ENCODE results near the gene PHC1. TPM values are rescaled to one million over a fixed set of nuclear protein-coding genes. Genes with fewer than 3 reads are reported as not detected.
"Not testable (repeated sequence)": the region's sequence is repeated elsewhere in the genome, so short reads cannot be mapped to it uniquely, and the experiment has no call there.

The PHC1 gene
- total RNA-seq, 1 experiment from 2014 or later: 25.1 TPM

DNA sequence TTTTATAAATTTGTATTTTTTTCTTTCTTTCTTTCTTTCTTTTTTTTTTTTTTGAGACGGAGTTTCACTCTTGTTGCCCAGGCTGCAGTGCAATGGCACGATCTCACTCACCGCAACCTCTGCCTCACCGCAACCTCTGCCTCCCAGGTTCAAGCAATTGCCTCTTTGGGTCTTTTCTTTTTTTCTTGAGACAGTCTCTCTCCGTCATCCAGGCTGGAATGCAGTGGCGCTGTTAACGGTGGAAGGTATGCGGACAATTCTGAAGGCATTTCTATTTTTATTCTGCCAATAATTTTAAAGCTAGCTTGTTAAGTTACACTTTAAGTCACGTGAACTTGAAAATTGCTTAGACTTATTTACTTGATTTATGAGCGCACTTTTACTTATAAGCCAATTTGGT lies 8.8 kb upstream of the PHC1 start:
- DNase-seq (ENCODE audit: low read depth, low spot score): no peak
- in situ Hi-C loops (cut with HindIII; ENCODE audit: low pct_unique_long_range_greater_than_20kb, low sequenced_read_pairs): no loop called here

DNA sequence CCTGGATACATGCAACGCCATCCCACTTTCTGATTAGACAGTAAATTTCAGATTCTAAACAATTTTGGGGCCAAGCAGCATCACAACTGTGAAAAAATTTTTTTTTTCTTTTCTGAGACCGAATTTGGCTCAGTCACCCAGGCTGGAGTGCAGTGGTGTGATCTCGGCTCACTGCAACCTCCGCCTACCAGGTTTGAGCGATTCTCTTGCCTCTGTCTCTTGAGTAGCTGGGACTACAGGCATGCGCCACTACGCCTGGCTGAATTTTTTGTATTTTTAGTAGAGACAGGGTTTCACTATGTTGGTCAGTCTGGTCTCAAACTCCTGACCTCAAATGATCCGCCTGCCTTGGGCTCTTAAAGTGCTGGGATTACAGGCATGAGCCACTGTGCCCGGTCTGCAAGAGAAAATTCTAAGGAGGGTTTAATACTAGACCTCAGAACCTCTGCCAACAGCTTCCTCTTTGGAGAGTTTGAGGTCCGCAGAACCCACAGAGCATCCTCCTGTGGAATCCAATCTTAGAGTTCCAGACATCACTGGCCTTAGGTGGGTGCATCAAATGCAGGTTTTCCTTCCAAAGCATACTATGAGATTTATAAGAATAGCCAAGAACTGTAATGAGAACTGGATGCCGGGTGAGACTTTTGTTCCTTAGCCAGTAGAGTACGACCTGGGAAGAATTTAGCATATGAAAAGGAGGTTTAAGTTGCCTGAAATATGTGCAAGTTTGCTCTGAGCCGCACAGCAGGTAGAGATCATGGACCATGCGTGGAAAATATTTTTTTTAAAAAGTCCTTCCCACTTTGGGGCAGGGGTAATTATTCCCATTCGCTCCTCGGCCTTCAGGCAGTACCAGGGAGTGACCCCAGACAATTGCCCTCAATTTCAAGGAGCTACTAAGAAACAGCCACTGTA lies 7.8 kb upstream of the PHC1 start:
- DNase-seq (ENCODE audit: low read depth, low spot score): no peak
- in situ Hi-C loops (cut with HindIII; ENCODE audit: low pct_unique_long_range_greater_than_20kb, low sequenced_read_pairs): no loop called here

DNA sequence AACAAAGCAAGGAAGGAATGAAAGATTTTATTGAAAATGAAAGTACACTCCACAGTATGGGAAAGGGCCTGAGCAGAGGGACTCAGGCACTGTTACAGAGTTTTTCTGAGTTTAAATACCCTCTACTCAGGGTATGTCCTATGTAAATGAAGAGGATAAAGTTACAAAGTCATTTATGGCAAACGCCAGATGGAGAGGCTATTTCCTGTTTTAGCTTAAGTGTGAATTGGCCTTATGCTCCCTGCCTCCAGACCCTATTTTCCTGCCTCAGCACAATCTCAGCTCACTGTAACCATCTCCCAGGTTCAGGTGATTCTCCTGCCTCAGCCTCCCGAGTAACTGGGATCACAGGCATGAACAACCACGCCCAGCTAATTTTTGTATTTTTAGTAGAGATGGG lies 6.8 kb upstream of the PHC1 start:
- no peak for DNase-seq (ENCODE audit: low read depth, low spot score)
- in situ Hi-C loops (cut with HindIII; ENCODE audit: low pct_unique_long_range_greater_than_20kb, low sequenced_read_pairs): no loop called here

DNA sequence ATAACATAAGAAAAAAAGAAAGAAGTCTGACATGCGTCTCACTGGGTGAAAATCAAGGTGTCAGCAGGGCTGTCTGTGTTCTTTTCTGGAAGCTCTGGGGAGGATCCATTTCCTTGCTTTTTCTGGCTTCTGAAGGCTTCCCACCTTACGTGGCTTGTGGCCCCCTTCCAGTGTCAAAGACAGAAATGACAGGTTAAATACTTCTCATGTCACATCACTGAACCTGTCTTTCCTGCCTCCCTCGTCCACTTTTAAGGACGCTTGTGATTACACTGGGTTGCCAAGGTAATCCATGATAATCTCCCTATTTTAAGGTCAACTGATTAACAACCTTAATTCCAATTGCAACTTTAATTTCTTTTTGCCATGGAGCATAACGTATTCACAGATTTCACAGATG lies 4.6 kb upstream of the PHC1 start:
- in situ Hi-C loops (cut with HindIII; ENCODE audit: low pct_unique_long_range_greater_than_20kb, low sequenced_read_pairs): no loop called here
- DNase-seq (ENCODE audit: low read depth, low spot score): no peak

DNA sequence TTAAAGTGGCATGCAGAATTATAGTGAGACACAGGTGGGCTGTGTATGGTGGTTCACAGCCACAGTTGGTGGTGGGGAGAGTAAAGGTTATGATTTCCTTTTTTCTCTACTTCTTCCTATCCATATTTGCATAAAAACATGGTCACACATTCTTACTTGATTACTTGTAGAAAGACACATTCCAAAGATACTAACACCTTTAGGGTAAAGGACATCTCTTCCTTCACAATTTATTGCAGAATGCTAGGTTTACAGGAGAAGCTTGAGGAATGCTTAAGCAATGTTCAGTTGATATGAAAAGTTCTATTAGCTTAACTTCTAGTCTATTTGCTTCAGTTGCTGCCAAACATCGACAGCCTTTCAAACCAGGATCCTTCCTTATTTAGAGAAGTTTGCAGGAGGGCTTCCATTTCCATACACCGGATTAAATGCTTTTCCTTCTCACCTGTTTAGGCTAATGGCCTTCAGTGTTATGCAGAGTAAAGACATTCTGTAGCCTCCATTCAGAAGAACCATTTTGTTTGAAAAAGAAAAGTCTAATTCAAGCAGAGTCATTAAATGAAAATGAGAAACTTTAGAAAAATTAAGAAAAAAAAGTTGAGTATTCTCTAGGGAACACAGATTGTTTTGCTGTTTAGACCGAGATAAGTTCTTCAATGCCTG lies 2.6 kb upstream of the PHC1 start:
- in situ Hi-C loops (cut with HindIII; ENCODE audit: low pct_unique_long_range_greater_than_20kb, low sequenced_read_pairs): no loop called here
- DNase-seq (ENCODE audit: low read depth, low spot score): no peak

DNA sequence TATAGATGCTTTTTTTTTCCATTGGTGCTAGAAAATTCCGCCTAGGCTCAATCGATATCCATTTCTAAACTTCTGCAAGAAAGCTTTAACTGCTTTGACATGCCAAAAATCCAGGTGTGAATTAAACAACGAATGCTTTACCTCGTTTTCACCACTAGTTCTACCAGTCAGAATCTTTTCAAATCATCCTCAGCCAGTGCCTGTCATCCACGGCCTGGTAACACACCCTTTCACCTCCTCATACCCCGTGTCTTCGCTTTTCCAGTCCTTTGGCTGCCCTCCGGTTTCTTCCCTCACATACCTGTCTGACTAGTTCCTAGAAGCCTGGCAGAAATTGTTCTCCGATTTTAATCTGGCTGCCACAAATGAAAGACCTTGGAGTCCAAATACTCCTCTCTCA lies 1.4 kb upstream of the PHC1 start:
- peak; percentile 26 for DNase-seq (ENCODE audit: low read depth, low spot score)
- in situ Hi-C loops (cut with HindIII; ENCODE audit: low pct_unique_long_range_greater_than_20kb, low sequenced_read_pairs): no loop called here

DNA sequence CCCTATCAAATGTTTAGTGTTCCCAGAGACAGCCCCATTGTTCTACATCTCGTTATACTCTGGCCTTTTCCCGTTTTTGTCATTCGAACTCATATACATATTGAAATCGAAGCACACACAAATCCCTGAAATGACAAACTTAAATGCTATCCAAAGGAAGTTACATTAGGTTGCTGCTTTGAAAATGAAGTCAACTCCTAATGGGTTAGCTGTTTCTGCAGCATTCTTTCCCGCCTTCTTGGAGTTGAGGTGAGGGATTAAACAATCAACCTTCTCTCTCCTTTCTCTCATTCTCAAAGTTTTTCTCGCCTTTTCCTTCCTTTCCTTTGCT lies 642 bp upstream of the PHC1 start:
- no peak for DNase-seq (ENCODE audit: low read depth, low spot score)

DNA sequence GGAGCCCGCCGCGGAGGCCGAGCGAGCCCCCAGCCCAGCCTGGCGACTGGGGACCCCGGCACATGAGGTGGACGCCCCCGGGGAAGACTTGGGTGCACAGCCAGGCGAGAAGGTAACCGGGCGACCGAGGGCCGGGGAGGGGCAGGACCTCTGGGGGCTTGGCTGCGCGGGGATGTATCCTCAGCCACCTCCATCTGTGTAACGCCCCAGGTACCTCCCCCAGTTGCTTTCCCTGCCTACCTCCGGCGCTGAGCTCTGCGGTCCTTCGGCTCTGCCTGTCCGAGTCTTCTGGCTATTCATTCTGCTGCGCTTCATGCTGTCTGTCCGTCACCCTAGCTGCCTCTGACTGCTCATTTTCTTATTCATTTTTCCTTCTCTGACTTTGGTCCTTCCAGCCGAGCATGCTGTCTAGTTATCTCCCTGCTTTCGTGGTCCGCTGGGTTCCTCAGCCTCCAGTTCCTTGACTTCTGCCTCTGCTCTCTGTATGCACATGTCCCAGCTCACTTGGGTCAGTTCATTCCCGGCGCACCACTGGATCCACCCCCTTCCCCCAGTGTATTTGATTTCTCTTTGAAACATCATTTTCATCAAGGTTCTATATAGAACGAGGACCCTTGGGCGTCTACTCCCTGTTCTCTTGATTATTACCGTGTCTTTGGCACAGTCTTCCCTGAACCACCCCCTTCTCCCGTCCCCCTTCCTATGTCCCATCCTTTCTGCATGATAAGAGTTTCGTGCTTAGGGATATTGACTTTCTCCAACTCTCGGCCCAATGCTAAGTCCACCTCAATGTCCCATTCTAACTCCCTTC lies 612 bp downstream of the PHC1 start:
- in situ Hi-C loops (cut with HindIII; ENCODE audit: low pct_unique_long_range_greater_than_20kb, low sequenced_read_pairs): no loop called here
- DNase-seq (ENCODE audit: low read depth, low spot score): peak; percentile 72

More for the DNA sequence above, 642 bp upstream of the PHC1 start:
- in situ Hi-C loops (cut with HindIII; ENCODE audit: low pct_unique_long_range_greater_than_20kb, low sequenced_read_pairs): no loop called here

DNA sequence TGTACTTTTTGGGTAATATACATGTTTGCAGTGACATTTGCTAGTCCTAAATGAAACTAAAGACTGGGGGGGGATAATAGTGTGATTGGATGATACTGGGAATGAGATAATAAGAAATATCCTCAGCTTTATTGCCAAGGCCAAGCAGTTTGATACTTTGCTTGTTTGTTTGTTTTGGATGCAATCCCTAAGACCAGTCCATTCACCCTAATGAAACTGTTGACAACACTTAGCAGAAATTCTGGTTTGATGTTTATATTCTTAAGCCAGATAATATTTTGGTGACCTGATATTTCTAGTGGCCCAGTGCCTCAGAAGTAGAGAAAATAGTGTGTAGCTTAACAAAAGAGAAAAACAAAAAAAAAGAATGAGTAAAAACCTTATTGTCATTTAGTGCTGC lies 1.8 kb downstream of the PHC1 start:
- no peak for DNase-seq (ENCODE audit: low read depth, low spot score)
- in situ Hi-C loops (cut with HindIII; ENCODE audit: low pct_unique_long_range_greater_than_20kb, low sequenced_read_pairs): no loop called here

DNA sequence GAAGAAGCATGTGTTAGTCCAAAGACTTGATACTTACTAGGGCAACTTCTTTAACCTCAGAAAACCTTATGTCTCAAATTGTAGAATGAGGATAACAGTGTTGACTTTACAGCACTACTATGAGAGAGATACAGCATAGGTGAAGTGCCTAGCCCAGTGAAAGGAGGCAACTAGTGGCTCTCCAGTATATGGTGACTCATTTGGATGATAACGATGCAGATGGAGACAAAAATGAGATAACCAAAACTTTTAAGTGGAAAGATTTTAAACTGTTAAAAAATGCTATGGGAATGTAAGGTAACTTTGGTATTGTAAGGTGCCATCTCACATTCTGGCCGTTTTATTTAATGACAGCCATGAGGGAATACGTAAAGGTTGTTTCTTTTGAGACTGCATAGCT lies 2.7 kb downstream of the PHC1 start:
- DNase-seq (ENCODE audit: low read depth, low spot score): no peak
- in situ Hi-C loops (cut with HindIII; ENCODE audit: low pct_unique_long_range_greater_than_20kb, low sequenced_read_pairs): no loop called here

DNA sequence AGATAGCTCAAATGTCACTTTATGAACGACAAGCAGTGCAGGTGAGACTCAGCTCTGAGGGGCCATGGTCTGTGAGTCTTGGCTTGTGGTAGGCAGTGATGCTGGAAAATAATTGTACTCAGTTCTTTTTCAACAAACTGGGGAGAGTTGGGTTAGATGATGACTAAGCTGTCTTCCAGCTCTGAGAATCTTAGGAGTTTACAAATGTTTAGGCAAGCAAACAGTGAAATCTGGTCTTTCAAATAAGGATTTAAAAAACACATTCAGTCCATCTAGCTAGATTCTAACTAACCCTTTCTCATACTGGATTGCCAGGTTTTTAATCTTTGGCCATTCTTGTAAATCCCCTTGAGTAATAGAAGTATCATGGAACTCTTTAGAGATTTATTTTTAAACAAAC lies 3.4 kb downstream of the PHC1 start:
- in situ Hi-C loops (cut with HindIII; ENCODE audit: low pct_unique_long_range_greater_than_20kb, low sequenced_read_pairs): no loop called here

DNA sequence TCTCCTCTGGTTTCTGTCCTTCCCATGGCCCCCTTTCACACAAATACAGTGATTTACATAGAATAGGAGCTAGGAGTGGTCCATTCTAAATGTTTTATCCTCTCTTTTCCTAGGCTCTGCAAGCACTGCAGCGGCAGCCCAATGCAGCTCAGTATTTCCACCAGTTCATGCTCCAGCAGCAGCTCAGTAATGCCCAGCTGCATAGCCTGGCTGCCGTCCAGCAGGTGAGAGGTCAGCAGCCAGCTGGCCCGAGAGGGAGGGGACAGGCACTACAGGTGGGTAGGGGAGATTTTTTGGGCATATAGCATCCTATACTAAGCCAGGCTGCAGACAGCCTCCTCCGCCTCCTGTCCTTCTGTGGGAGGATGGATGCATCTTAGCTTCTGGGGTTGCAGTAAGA lies 5.3 kb downstream of the PHC1 start:
- DNase-seq (ENCODE audit: low read depth, low spot score); in situ Hi-C loops (cut with HindIII; ENCODE audit: low pct_unique_long_range_greater_than_20kb, low sequenced_read_pairs): not testable (repeated sequence)

More for the DNA sequence above, 3.4 kb downstream of the PHC1 start:
- no peak for DNase-seq (ENCODE audit: low read depth, low spot score)

DNA sequence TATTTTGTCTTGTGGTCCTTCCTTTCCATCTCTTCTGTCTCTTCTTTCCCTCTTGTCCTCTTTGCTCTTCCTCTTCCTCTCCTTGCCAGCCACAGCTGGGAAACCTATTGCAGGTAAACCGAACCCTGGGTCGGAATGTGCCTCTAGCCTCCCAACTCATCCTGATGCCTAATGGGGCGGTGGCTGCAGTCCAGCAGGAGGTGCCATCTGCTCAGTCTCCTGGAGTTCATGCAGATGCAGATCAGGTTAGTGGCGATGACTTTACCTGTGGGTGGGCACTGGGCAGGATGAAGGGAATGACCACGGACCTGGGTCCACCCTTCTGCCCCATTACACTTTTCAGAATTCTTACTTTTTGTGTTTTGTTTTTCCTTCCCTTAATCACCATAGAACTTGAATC lies 8.2 kb downstream of the PHC1 start:
- DNase-seq (ENCODE audit: low read depth, low spot score): no peak
- in situ Hi-C loops (cut with HindIII; ENCODE audit: low pct_unique_long_range_greater_than_20kb, low sequenced_read_pairs): no loop called here

DNA sequence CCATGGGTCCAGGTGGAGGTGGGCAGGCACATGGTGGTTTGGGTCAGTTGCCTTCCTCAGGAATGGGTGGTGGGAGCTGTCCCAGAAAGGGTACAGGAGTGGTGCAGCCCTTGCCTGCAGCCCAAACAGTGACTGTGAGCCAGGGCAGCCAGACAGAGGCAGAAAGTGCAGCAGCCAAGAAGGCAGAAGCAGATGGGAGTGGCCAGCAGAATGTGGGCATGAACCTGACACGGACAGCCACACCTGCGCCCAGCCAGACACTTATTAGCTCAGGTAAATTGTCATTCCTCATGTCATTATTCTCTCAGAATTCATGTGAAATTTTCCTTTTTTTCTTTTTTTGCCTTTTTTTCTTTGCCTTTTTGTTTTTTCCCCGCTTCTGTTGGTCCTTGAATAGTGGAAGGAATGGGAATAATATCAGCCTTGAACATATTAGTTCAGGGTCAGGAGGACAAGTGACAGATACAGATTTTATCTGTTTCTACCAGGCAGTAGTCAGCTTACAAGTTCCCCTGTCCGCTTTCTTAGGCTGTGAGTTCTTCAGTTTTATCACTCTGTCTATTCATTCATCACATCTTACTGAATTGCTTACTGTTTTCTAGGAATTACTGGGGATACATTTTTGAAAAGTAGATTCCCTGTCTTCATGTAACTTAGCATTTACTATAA lies 16.5 kb downstream of the PHC1 start:
- in situ Hi-C loops (cut with HindIII; ENCODE audit: low pct_unique_long_range_greater_than_20kb, low sequenced_read_pairs); DNase-seq (ENCODE audit: low read depth, low spot score): not testable (repeated sequence)

DNA sequence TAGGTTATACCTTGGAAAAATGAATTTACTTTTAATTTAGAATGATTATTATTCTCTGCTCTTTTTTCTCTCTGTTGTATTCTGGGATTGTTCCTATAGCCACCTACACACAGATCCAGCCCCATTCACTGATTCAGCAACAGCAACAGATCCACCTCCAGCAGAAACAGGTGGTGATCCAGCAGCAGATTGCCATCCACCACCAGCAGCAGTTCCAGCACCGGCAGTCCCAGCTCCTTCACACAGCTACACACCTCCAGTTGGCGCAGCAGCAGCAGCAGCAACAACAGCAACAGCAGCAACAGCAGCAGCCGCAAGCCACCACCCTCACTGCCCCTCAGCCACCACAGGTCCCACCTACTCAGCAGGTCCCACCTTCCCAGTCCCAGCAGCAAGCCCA lies 18.2 kb downstream of the PHC1 start:
- in situ Hi-C loops (cut with HindIII; ENCODE audit: low pct_unique_long_range_greater_than_20kb, low sequenced_read_pairs); DNase-seq (ENCODE audit: low read depth, low spot score): not testable (repeated sequence)

DNA sequence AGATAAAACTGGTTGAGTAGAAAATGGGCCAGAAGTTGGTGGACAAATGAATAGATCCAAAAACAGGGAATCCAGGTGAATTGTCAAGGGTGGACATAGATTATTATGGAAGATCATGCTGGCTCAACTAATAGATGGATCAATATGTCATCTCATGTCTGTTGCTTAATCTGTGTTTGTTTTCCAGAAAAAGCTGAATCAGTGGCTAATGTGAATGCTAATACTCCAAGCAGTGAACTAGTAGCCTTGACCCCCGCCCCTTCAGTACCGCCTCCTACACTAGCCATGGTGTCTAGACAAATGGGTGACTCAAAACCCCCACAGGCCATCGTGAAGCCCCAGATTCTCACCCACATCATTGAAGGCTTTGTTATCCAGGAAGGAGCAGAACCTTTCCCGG lies 19.8 kb downstream of the PHC1 start:
- DNase-seq (ENCODE audit: low read depth, low spot score); in situ Hi-C loops (cut with HindIII; ENCODE audit: low pct_unique_long_range_greater_than_20kb, low sequenced_read_pairs): not testable (repeated sequence)

DNA sequence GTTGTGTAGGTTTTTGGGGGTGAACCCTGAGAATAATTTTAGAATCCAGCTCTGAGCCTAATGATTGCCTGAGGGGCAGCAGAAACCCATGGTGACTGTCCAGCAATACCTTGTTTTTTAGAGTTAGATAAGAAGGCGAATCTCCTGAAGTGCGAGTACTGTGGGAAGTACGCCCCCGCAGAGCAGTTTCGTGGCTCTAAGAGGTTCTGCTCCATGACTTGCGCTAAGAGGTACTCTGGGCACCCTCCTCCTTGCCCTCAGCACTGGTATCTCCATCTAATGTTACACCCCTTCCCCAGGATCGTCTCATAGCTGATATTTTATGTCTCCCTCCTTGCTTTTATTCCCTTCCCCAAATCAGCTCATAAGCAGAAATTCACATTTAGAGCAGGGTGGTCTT lies 22.4 kb downstream of the PHC1 start:
- in situ Hi-C loops (cut with HindIII; ENCODE audit: low pct_unique_long_range_greater_than_20kb, low sequenced_read_pairs): no loop called here

More for the DNA sequence above, 22.4 kb downstream of the PHC1 start:
- DNase-seq (ENCODE audit: low read depth, low spot score): no peak

All from SK-MEL-5 (cell line).